Trophoblast cell (in vitro differentiated cells and primary cell): ENCODE measurements around the gene FAM13A.

ENCODE experiments used
- DNase-seq, 2 donors: peaks; one replicate each; pipeline ENCODE4 v3.0.0-alpha.2; 2016
- H2AFZ ChIP-seq: 2 replicates; pipeline ENCODE4 v1.6.1; 2013; ENCODE audit warnings: low read length, moderate library complexity, mild to moderate bottlenecking; ENCODE audit not compliant: insufficient read depth, poor library complexity
- H2AK5ac ChIP-seq: 2 replicates; pipeline ENCODE4 v1.6.1; 2013; ENCODE audit warnings: mild to moderate bottlenecking, low read length
- H2BK120ac ChIP-seq: 2 replicates; pipeline ENCODE4 v1.6.1; 2013; ENCODE audit warnings: low read length, mild to moderate bottlenecking, moderate library complexity; ENCODE audit not compliant: insufficient read depth, poor library complexity
- H2BK12ac ChIP-seq: 2 replicates; pipeline ENCODE4 v1.6.1; 2013; ENCODE audit warnings: mild to moderate bottlenecking, low read length, moderate library complexity
- H2BK5ac ChIP-seq: 2 replicates; pipeline ENCODE4 v1.6.1; 2013; ENCODE audit warnings: low read length, low read depth, moderate library complexity, mild to moderate bottlenecking; ENCODE audit not compliant: poor library complexity
- H3K14ac ChIP-seq: 2 replicates; pipeline ENCODE4 v1.6.1; 2013; ENCODE audit warnings: mild to moderate bottlenecking, low read length
- H3K18ac ChIP-seq: 2 replicates; pipeline ENCODE4 v1.6.1; 2013; ENCODE audit warnings: mild to moderate bottlenecking, low read length
- H3K23ac ChIP-seq: 2 replicates; pipeline ENCODE4 v1.6.1; 2013; ENCODE audit warnings: low read length
- H3K27ac ChIP-seq: 2 replicates; pipeline ENCODE4 v1.5.1; 2013; ENCODE audit warnings: low read depth, mild to moderate bottlenecking, inconsistent platforms, low read length, moderate library complexity
- H3K27me3 ChIP-seq: 2 replicates; pipeline ENCODE4 v1.6.1; 2013; ENCODE audit warnings: inconsistent platforms, mild to moderate bottlenecking, low read length, moderate library complexity; ENCODE audit not compliant: insufficient read depth
- H3K36me3 ChIP-seq, 2 experiments: 1 replicate in 1 of 2; 2 replicates in 1 of 2; pipeline ENCODE4 v1.6.1; 2013; ENCODE audit warnings: low read length in 2 of 2, mild to moderate bottlenecking in 2 of 2, moderate library complexity in 1 of 2; ENCODE audit not compliant: insufficient read depth in 2 of 2, control insufficient read depth in 1 of 2
- H3K4ac ChIP-seq: 2 replicates; pipeline ENCODE4 v1.6.1; 2013; ENCODE audit warnings: low read depth, mild to moderate bottlenecking, low read length, moderate library complexity
- H3K4me1 ChIP-seq, 2 experiments: 1 replicate in 1 of 2; 2 replicates in 1 of 2; pipeline ENCODE4 v1.6.1; 2013; ENCODE audit warnings: low read length in 2 of 2, mild to moderate bottlenecking in 2 of 2, moderate library complexity in 1 of 2; ENCODE audit not compliant: insufficient read depth in 2 of 2, control insufficient read depth in 1 of 2
- H3K4me2 ChIP-seq: 2 replicates; pipeline ENCODE4 v1.6.1; 2013; ENCODE audit warnings: inconsistent platforms, mild to moderate bottlenecking, low read length, moderate library complexity
- H3K4me3 ChIP-seq: 2 replicates; pipeline ENCODE4 v1.5.1; 2013; ENCODE audit warnings: mild to moderate bottlenecking, low read depth, low read length, inconsistent platforms
- H3K79me1 ChIP-seq: one replicate; pipeline ENCODE4 v1.6.1; 2013; ENCODE audit warnings: low read length
- H3K79me2 ChIP-seq: 2 replicates; pipeline ENCODE4 v1.6.1; 2013; ENCODE audit warnings: low read length, mild to moderate bottlenecking; ENCODE audit not compliant: control insufficient read depth, insufficient read depth, poor library complexity
- H3K9ac ChIP-seq: 2 replicates; pipeline ENCODE4 v1.6.1; 2013; ENCODE audit warnings: mild to moderate bottlenecking, low read length
- H3K9me3 ChIP-seq: 2 replicates; pipeline ENCODE4 v1.6.1; 2013; ENCODE audit warnings: low read depth, mild to moderate bottlenecking, control low read depth, inconsistent platforms, low read length; ENCODE audit not compliant: insufficient read depth
- H4K12ac ChIP-seq: 2 replicates; pipeline ENCODE4 v1.6.1; 2013; ENCODE audit warnings: low read depth, mild to moderate bottlenecking, low read length, moderate library complexity
- H4K8ac ChIP-seq: 2 replicates; pipeline ENCODE4 v1.6.1; 2013; ENCODE audit warnings: low read depth, mild to moderate bottlenecking, low read length, moderate library complexity
- H4K91ac ChIP-seq: one replicate; pipeline ENCODE4 v1.6.1; 2013; ENCODE audit warnings: low read depth, mild to moderate bottlenecking, low read length, moderate library complexity
- WGBS: extraction: QIAGEN DNeasy Blood & Tissue Kit; methylation state at CpG from one replicate; pipeline ENCODE4 v1.1.7; 2013; ENCODE audit warnings: missing lambda C conversion rate; ENCODE audit not compliant: insufficient read length, insufficient coverage; ENCODE audit errors: extremely low coverage; 5-methylcytosine and 5-hydroxymethylcytosine counted together

The FAM13A gene

DNA sequence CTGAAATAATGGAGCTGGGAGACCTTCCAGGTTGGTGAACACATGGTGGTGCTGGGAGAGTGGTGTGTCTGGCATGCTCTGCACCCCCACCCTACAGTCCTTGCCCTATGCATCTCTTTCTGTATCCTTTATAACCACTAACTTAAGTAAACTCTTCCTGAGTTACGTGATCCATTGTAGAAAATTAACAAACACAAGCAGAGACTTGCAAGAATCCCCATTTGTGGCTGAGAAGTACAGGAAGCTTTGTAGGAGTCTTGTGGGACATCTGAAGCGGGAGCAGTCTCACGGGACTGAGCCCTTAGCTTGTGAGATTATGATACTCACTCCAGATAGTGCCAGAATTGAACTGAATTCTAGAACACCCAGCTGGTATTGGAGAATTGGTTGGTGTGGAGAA is 14.3 kb upstream of the FAM13A start:
- Histone ChIP-seq H3K79me2 (no peaks in the 10 kb centered on the region), H3K4me3 (no peak overlapping the region), H4K8ac (no peak overlapping the region), H3K4ac (no peak overlapping the region), H3K9ac (peak overlapping the region; percentile 58), H3K27ac (no peak overlapping the region), H2AK5ac (no peak overlapping the region), H4K91ac (no peak overlapping the region), H3K27me3 (no peaks in the 10 kb centered on the region), H3K18ac (no peak overlapping the region), H2BK120ac (no peak overlapping the region), H3K4me1 (no peaks in the 10 kb centered on the region), H3K14ac (no peak overlapping the region), H2AFZ (no peak overlapping the region), H3K36me3 (no peaks in the 10 kb centered on the region), H2BK12ac (no peak overlapping the region), H3K23ac (peak overlapping the region; percentile 95), H3K4me2 (no peak overlapping the region), H2BK5ac (no peak overlapping the region), H3K9me3 (no peaks in the 10 kb centered on the region), H4K12ac (no peak overlapping the region), H3K79me1 (no peaks in the 10 kb centered on the region)
- DNase-seq = no peak
- WGBS = no CpG with 5 or more reads among the region's 3 CpGs

DNA sequence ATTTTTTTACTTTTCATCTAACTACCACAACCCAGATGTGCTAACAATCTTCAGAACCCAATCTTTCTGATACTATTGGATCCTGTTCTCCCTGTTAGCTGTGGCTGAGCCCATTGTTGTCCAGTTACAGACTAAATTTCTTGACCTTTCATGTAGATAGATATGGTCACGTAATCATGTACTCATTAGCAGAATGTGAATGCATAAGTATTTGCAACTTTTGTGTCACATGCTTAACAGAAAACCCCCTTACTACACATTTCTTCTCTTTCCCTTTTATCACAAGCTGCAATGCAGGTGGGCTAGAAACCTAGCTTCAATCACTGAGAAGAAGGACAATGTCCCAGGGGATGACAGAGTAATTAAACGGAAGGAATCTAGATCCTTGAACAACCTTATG is 13.1 kb upstream of the FAM13A start:
- Histone ChIP-seq H3K23ac (no peak overlapping the region), H3K14ac (no peak overlapping the region)
- WGBS = no CpG with 5 or more reads among the region's 2 CpGs

DNA sequence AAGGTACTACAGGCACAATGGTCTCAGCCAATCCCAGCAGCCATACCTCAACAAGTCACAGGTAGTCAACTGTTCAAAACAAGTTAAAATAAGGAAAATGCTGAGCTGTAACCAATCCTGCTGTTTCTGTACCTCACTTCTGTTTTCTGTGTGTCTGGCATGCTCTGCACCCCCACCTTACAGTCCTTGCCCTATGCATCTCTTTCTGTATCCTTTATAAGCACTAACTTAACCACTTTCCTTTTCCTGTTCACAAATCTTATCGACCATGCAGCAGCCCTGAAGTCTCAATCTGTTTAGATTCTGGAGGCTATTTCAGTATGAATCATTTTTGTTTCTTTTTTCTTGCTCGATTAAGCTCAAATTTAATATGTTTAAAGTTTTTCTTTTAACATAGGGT is 12.5 kb upstream of the FAM13A start:
- DNase-seq = no peak
- Histone ChIP-seq H3K4me3 (no peak overlapping the region), H2BK120ac (no peak overlapping the region), H3K27ac (no peak overlapping the region), H2AK5ac (no peak overlapping the region), H3K79me1 (no peaks in the 10 kb centered on the region), H4K91ac (no peak overlapping the region), H4K8ac (no peak overlapping the region), H2AFZ (no peak overlapping the region), H2BK5ac (no peak overlapping the region), H3K79me2 (no peaks in the 10 kb centered on the region), H3K27me3 (no peaks in the 10 kb centered on the region), H3K36me3 (no peaks in the 10 kb centered on the region), H3K4me1 (no peaks in the 10 kb centered on the region), H3K9me3 (no peaks in the 10 kb centered on the region), H3K23ac (no peak overlapping the region), H3K14ac (no peak overlapping the region), H3K4ac (no peak overlapping the region), H2BK12ac (no peak overlapping the region), H3K18ac (no peak overlapping the region), H3K4me2 (no peak overlapping the region), H4K12ac (no peak overlapping the region), H3K9ac (no peak overlapping the region)
- no CpG with 5 or more reads among the region's 2 CpGs for WGBS

More for the DNA sequence above, 13.1 kb upstream of the FAM13A start:
- Histone ChIP-seq H3K18ac (no peak overlapping the region), H3K27ac (no peak overlapping the region), H3K27me3 (no peaks in the 10 kb centered on the region), H2AK5ac (no peak overlapping the region), H3K4me3 (no peak overlapping the region), H3K4ac (no peak overlapping the region), H3K9me3 (no peaks in the 10 kb centered on the region), H2BK120ac (no peak overlapping the region), H4K8ac (no peak overlapping the region), H4K91ac (no peak overlapping the region), H4K12ac (no peak overlapping the region), H3K36me3 (no peaks in the 10 kb centered on the region), H3K79me1 (no peaks in the 10 kb centered on the region), H3K4me1 (no peaks in the 10 kb centered on the region), H2BK5ac (no peak overlapping the region), H3K9ac (no peak overlapping the region), H3K4me2 (no peak overlapping the region), H3K79me2 (no peaks in the 10 kb centered on the region), H2AFZ (no peak overlapping the region), H2BK12ac (no peak overlapping the region)
- no peak for DNase-seq

DNA sequence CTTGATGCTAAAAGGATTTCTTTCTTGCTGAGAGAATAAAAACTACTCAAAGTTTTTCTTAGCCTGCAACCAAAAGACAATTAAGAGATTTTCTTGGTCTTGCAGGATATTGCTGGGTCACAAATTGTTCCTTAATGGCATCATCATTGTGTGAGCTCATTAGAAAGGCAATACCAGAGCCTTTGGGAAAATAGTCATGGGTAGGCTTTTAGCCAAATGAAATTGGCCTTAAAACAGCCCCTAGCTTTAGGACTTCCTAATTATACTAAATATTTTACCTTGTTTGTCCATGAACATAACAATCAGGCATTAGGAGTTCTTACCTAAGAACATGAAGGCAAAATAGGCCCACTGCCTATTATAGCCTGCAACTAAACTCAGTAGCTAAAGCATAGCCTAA is 10.4 kb upstream of the FAM13A start:
- no peaks in the 10 kb centered on the region for H3K79me1 ChIP-seq
- H3K9me3 ChIP-seq = no peaks in the 10 kb centered on the region
- no peak overlapping the region for H4K91ac ChIP-seq
- no peak overlapping the region for H3K4me2 ChIP-seq
- no peak overlapping the region for H2BK5ac ChIP-seq
- H3K23ac ChIP-seq = no peak overlapping the region
- no peak overlapping the region for H3K4me3 ChIP-seq
- H2BK12ac ChIP-seq = no peak overlapping the region
- H3K27ac ChIP-seq = no peak overlapping the region
- H3K36me3 ChIP-seq = no peaks in the 10 kb centered on the region
- H2AFZ ChIP-seq = no peak overlapping the region
- no peak overlapping the region for H3K4ac ChIP-seq
- H3K27me3 ChIP-seq = no peaks in the 10 kb centered on the region
- no peak overlapping the region for H2BK120ac ChIP-seq
- no peak overlapping the region for H4K12ac ChIP-seq
- no peak overlapping the region for H2AK5ac ChIP-seq
- no peaks in the 10 kb centered on the region for H3K79me2 ChIP-seq
- H3K4me1 ChIP-seq = no peaks in the 10 kb centered on the region
- DNase-seq = no peak
- H4K8ac ChIP-seq = no peak overlapping the region
- H3K9ac ChIP-seq = no peak overlapping the region
- H3K18ac ChIP-seq = no peak overlapping the region
- H3K14ac ChIP-seq = no peak overlapping the region
